ENCODE results near the gene NXNL1. TPM values are rescaled to one million over a fixed set of nuclear protein-coding genes. Genes with fewer than 3 reads are reported as not detected.
A peak's percentile ranks its signal among the peaks of the same experiment; 100 is the strongest.

The NXNL1 gene
- total and polyA plus RNA-seq, 2 experiments from 2014 or later, result not detected

- Histone ChIP-seq H3F3A (replicated peaks; ENCODE audit: low read depth) (0 out of 2 replicates have a peak, but pooled peaks cover 10% of the 10 kb centered on the region), H3K27ac (ENCODE audit: low read depth) (no peak overlapping the region), H3K4me1 (ENCODE audit: insufficient read depth) (peaks cover 24% of the 10 kb centered on the region), H4K20me1 (replicated peaks; ENCODE audit: insufficient read depth) (no peaks in the 10 kb centered on the region), H3K9me2 (ENCODE audit: insufficient read depth) (no peaks in the 10 kb centered on the region), H3K4me3 (peak overlapping the region; percentile 46), H3K4me2 (peak overlapping the region; percentile 68), H3K27me3 (ENCODE audit: insufficient read depth) (peaks cover 30% of the 10 kb centered on the region), H2AFZ (no peak overlapping the region), H3K79me2 (replicated peaks; ENCODE audit: insufficient read depth) (no peaks in the 10 kb centered on the region), H3K36me3 (ENCODE audit: insufficient read depth) (no peaks in the 10 kb centered on the region)
- ATAC-seq, result no peak
- no peaks in the 10 kb centered on the region for H3K9me3 Mint-ChIP-seq
- no peak for TF ChIP-seq ZNF331 (CRISPR knock-in tag; IDR thresholded peaks at IDR 0.05; ENCODE audit: low read depth)
- TF ChIP-seq, protein P1, sequence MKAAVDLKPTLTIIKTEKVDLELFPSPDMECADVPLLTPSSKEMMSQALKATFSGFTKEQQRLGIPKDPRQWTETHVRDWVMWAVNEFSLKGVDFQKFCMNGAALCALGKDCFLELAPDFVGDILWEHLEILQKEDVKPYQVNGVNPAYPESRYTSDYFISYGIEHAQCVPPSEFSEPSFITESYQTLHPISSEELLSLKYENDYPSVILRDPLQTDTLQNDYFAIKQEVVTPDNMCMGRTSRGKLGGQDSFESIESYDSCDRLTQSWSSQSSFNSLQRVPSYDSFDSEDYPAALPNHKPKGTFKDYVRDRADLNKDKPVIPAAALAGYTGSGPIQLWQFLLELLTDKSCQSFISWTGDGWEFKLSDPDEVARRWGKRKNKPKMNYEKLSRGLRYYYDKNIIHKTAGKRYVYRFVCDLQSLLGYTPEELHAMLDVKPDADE (IDR thresholded peaks at IDR 0.05), result no peak
- no peak for TF ChIP-seq EZH2 (IDR thresholded peaks at IDR 0.05; ENCODE audit: low read depth, unreplicated experiment)
- no peak for TF ChIP-seq JUNB (IDR thresholded peaks at IDR 0.05; ENCODE audit: unreplicated experiment)
- no peak for TF ChIP-seq ZNF462 (CRISPR knock-in tag; IDR thresholded peaks at IDR 0.05)
- TF ChIP-seq, protein P2, sequence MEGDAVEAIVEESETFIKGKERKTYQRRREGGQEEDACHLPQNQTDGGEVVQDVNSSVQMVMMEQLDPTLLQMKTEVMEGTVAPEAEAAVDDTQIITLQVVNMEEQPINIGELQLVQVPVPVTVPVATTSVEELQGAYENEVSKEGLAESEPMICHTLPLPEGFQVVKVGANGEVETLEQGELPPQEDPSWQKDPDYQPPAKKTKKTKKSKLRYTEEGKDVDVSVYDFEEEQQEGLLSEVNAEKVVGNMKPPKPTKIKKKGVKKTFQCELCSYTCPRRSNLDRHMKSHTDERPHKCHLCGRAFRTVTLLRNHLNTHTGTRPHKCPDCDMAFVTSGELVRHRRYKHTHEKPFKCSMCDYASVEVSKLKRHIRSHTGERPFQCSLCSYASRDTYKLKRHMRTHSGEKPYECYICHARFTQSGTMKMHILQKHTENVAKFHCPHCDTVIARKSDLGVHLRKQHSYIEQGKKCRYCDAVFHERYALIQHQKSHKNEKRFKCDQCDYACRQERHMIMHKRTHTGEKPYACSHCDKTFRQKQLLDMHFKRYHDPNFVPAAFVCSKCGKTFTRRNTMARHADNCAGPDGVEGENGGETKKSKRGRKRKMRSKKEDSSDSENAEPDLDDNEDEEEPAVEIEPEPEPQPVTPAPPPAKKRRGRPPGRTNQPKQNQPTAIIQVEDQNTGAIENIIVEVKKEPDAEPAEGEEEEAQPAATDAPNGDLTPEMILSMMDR (conservative IDR thresholded peaks at IDR 0.05; ENCODE audit: low read depth in 2 of 2), result no peak
- TF ChIP-seq STAT1 (IDR thresholded peaks at IDR 0.05; ENCODE audit: unreplicated experiment), result no peak
- peaks cover 6% of the 10 kb centered on the region for H3K36me3 Mint-ChIP-seq (ENCODE audit: low read depth)
- H3K27ac Mint-ChIP-seq, result peak overlapping the region; percentile 95; the same call in 1 of the 2 replicates
- H3K4me3 Mint-ChIP-seq, result peak overlapping the region; percentile 86
- H3K27me3 Mint-ChIP-seq (ENCODE audit: insufficient read depth, low read depth, poor library complexity), result peaks cover 29% of the 10 kb centered on the region
- no peak for DNase-seq (ENCODE audit: low spot score)
- H3K4me1 Mint-ChIP-seq, result peaks cover 26% of the 10 kb centered on the region
These were observed 42.0 kb downstream of the NXNL1 start for GRCh38 chr19:17418710-17419109.
